Measurements from ENCODE around the gene AP3M1.

The AP3M1 gene

GRCh38 chr10:74077416-74077815 lies 73.2 kb downstream of the AP3M1 start:
- no peak for DNase-seq (ENCODE audit: extremely low read depth, insufficient read length)
- H3K4me3 ChIP-seq (replicated peaks; ENCODE audit: low read depth, low read length) = no peak overlapping the region
- TF ChIP-seq, protein P1, sequence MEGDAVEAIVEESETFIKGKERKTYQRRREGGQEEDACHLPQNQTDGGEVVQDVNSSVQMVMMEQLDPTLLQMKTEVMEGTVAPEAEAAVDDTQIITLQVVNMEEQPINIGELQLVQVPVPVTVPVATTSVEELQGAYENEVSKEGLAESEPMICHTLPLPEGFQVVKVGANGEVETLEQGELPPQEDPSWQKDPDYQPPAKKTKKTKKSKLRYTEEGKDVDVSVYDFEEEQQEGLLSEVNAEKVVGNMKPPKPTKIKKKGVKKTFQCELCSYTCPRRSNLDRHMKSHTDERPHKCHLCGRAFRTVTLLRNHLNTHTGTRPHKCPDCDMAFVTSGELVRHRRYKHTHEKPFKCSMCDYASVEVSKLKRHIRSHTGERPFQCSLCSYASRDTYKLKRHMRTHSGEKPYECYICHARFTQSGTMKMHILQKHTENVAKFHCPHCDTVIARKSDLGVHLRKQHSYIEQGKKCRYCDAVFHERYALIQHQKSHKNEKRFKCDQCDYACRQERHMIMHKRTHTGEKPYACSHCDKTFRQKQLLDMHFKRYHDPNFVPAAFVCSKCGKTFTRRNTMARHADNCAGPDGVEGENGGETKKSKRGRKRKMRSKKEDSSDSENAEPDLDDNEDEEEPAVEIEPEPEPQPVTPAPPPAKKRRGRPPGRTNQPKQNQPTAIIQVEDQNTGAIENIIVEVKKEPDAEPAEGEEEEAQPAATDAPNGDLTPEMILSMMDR (IDR thresholded peaks at IDR 0.05; ENCODE audit: insufficient read depth, low read length, poor library complexity, severe bottlenecking) = no peak
- H3K36me3 ChIP-seq (ENCODE audit: control insufficient read depth, insufficient read depth, low read length) = no peaks in the 10 kb centered on the region
- H3K27me3 ChIP-seq (replicated peaks; ENCODE audit: control insufficient read depth, insufficient read depth, low read length) = no peaks in the 10 kb centered on the region

- no peak overlapping the region for H3K4me3 ChIP-seq (replicated peaks; ENCODE audit: low read depth, low read length)
- H3K36me3 ChIP-seq (ENCODE audit: control insufficient read depth, insufficient read depth, low read length) = no peaks in the 10 kb centered on the region
- no peaks in the 10 kb centered on the region for H3K27me3 ChIP-seq (replicated peaks; ENCODE audit: control insufficient read depth, insufficient read depth, low read length)
- TF ChIP-seq, protein P1 (IDR thresholded peaks at IDR 0.05; ENCODE audit: insufficient read depth, low read length, poor library complexity, severe bottlenecking) = no peak
- no peak for DNase-seq (ENCODE audit: extremely low read depth, insufficient read length)
Measured at GRCh38 chr10:74076961-74077360, 73.7 kb downstream of the AP3M1 start.

DNA sequence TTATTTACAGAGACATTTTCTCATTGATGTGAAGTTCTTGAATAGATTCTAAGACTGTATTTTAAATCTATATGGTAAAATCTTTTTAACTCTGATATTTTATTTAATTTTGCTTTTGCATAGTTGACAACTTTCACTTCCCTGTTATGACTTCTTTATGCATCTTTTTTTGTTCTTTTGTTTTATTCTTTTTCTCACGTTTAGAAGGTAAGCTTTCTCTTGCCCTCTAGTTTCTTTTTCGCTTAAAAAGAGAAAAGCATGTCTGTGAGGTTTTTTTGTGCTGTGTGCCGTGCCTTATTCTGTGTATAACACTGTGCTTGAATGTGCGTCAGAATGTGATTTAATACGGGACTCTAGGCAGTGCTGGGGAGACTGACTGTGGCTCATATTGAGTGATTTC lies 74.7 kb downstream of the AP3M1 start:
- TF ChIP-seq, protein P1 (IDR thresholded peaks at IDR 0.05; ENCODE audit: insufficient read depth, low read length, poor library complexity, severe bottlenecking) = no peak
- H3K36me3 ChIP-seq (ENCODE audit: control insufficient read depth, insufficient read depth, low read length) = no peaks in the 10 kb centered on the region
- no peak for DNase-seq (ENCODE audit: extremely low read depth, insufficient read length)
- no peaks in the 10 kb centered on the region for H3K27me3 ChIP-seq (replicated peaks; ENCODE audit: control insufficient read depth, insufficient read depth, low read length)
- H3K4me3 ChIP-seq (replicated peaks; ENCODE audit: low read depth, low read length) = no peak overlapping the region

DNA sequence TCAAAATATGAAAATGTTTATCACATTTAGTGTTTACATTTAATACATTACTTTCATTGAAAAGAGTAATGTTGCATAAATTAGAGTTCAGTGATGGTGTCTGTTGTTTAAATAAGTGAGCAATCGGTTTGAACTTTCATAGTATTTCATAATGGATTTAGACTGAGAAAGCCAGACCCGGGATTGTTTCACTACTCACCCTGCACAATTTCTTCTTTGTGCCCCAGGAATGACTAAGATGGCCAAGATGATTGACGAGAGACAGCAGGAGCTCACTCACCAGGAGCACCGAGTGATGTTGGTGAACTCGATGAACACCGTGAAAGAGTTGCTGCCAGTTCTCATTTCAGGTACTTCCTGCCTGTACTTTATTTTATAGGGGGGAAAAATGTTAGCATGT lies 78.1 kb downstream of the AP3M1 start:
- Histone ChIP-seq H3K36me3 (ENCODE audit: control insufficient read depth, insufficient read depth, low read length) (no peaks in the 10 kb centered on the region), H3K4me3 (replicated peaks; ENCODE audit: low read depth, low read length) (no peak overlapping the region), H3K27me3 (replicated peaks; ENCODE audit: control insufficient read depth, insufficient read depth, low read length) (no peaks in the 10 kb centered on the region)
- no peak for DNase-seq (ENCODE audit: extremely low read depth, insufficient read length)
- TF ChIP-seq, protein P1 (IDR thresholded peaks at IDR 0.05; ENCODE audit: insufficient read depth, low read length, poor library complexity, severe bottlenecking) = no peak

DNA sequence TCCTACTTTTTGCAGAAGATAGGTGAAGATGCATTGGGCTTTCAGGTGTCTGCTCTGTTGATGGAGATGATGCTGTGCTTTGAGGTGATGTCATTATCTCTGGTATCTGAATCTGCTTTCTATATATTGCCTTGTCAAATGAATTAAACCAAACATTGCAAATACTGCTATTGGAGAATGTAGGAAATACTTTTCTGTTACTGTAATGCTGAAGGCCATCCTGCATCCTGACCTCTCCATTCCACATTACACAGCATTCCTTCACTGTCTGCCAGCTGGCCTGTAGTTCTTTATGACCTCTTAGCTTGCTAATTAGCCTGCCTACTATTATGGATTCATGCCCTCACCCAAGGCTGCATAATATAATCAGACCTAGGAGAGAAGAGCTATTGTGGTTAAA lies 79.5 kb downstream of the AP3M1 start:
- TF ChIP-seq, protein P1 (IDR thresholded peaks at IDR 0.05; ENCODE audit: insufficient read depth, low read length, poor library complexity, severe bottlenecking) = no peak
- DNase-seq (ENCODE audit: extremely low read depth, insufficient read length) = no peak
- Histone ChIP-seq H3K27me3 (replicated peaks; ENCODE audit: control insufficient read depth, insufficient read depth, low read length) (no peaks in the 10 kb centered on the region), H3K4me3 (replicated peaks; ENCODE audit: low read depth, low read length) (no peak overlapping the region), H3K36me3 (ENCODE audit: control insufficient read depth, insufficient read depth, low read length) (no peaks in the 10 kb centered on the region)

All from GM06990 (cell line).